GM21737 (cell line): ENCODE data around the gene PSENEN.
"Not testable (repeated sequence)": the region's sequence is repeated elsewhere in the genome, so short reads cannot be mapped to it uniquely, and the experiment has no call there.

Experiments
- ATAC-seq: cut with Tn5 transposase; IDR thresholded peaks from one replicate; pipeline ENCODE4 v1.9.1; 2021; ENCODE audit warnings: mild to moderate bottlenecking, moderate library complexity; ENCODE audit not compliant: unreplicated experiment

Gene PSENEN

DNA sequence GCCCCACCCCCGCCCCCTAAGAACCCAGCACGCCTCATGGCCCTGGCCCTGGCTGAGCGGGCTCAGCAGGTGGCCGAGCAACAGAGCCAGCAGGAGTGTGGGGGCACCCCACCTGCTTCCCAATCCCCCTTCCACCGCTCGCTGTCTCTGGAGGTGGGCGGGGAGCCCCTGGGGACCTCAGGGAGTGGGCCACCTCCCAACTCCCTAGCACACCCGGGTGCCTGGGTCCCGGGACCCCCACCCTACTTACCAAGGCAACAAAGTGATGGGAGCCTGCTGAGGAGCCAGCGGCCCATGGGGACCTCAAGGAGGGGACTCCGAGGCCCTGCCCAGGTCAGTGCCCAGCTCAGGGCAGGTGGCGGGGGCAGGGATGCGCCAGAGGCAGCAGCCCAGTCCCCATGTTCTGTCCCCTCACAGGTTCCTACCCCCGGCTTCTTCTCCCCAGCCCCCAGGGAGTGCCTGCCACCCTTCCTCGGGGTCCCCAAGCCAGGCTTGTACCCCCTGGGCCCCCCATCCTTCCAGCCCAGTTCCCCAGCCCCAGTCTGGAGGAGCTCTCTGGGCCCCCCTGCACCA is 41.9 kb downstream of the PSENEN start:
- no peak for ATAC-seq

DNA sequence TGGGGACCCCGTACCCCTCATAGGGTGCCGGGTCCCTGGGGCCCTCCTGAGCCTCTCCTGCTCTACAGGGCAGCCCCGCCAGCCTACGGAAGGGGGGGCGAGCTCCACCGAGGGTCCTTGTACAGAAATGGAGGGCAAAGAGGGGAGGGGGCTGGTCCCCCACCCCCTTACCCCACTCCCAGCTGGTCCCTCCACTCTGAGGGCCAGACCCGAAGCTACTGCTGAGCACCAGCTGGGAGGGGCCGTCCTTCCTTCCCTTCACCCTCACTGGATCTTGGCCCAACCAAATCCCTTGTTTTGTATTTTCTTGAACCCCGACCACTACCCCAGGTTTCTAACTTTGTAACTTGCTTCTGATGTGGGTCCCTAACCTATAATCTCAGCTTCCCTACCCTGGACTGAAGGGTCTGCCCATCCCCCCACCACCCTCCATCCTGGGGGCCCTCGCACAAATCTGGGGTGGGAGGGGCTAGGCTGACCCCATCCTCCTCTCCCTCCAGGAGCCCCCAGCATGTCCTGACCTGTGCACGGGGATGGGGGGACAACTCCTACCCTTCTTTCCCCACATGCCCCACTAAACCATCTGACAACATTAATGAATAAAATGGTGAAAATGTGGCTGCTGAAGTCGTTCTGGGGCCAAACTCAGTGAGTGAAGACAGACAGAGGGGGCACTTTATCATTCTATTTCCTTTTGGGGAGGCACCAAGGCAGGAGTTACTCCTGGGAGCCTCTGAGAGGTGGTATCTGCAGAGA is 42.9 kb downstream of the PSENEN start:
- ATAC-seq, result no peak

DNA sequence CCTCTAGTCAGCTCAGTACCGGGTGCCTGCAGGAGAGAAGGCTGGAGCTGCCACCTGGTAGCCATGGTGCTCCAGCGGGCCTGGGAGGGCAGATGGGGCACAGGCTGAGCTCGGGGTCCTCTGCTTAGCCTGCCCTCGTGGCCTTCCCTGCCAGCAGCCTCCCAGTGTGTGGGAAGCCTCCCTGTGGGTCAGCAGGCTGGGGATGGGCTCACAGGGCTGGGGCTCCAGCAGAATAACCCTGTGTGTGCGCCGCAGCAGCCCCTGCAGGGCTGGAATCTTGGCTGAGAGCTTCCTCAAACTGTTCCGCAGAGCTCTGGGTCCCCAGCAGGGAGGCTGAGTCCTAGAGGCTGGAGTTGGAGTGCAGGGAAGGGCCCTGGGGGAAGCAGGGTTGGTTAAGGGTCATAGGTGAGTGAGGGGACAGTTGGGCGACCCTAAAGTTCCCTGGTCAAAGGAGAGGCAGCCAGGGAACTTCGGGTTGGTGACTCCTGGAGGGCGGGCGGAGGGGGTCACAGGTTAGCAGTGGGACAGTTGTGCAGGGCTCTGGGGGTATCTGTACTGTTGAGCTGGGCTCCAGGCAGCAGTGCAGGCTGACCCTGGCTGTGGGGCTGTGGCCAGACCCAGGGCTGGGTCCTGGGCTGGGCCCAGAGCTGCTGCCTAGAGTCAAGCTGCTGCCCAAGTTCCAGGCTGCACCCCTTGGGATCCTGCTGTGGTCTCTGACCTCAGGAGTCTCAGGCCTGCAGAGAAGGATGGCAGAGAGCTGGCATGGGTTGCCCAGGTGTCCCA is 43.9 kb downstream of the PSENEN start:
- ATAC-seq, result no peak

GRCh38 chr19:35789978-35790944 is 44.8 kb downstream of the PSENEN start:
- ATAC-seq, result no peak

GRCh38 chr19:35790981-35791813 is 45.7 kb downstream of the PSENEN start:
- ATAC-seq, result no peak

GRCh38 chr19:35791814-35792279 is 46.4 kb downstream of the PSENEN start:
- ATAC-seq, result no peak

GRCh38 chr19:35792312-35792711 is 46.9 kb downstream of the PSENEN start:
- no peak for ATAC-seq

DNA sequence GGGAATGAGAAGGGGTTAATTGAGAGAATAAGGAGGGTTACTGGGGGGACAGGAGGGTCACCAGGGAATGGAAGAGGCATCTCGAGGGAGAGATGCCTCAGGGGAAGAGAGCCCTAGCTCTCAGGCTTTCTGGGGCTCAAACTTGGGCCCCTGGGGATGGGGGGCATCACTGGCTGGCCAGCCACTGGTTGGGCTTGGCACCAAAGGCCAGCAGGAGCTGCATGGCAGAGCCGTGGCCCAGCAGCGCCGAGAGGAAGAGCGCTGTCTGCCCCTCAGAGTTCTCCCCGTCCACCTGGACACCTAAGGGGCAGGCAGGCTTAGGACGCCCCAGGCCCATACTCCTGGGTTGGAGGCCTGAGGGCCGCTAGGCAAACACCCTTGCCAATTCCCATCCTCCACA is 47.4 kb downstream of the PSENEN start:
- no peak for ATAC-seq

DNA sequence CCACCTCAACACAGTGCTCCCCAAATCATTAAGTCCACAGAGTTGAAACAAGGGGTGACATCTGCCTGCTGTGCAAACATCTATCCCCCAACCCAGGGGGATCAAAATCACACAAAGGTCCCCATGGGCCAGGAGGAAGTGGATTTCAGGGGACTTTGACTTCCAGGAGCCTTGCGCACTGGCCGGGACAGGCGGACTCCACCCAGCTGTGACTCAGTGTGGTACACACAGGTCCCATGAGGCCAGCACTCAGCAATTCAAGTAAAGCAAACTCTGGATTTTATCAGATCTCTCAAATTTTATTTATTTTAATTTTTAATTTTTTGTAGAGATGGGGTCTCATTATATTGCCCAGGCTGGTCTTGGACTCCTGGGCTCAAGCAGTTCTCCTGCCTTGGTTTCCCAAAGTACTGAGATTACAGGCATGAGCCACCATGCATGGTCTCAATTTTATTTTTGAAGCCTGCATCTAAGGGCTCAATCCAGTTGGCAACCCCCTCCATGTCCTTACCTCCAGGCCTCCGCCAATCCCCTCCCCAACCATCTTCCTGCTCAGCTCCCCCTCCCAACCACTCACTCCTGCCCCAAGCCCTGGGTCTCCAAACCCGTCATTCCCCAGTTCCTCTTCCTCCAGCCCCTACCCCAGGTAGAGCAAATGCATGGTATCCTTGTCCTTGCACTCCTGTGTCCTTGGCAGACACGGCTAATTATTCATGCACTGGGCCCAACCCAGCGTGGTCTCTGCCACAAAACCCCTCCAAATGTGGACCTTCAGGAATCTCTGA is 48.1 kb downstream of the PSENEN start:
- ATAC-seq, result no peak

DNA sequence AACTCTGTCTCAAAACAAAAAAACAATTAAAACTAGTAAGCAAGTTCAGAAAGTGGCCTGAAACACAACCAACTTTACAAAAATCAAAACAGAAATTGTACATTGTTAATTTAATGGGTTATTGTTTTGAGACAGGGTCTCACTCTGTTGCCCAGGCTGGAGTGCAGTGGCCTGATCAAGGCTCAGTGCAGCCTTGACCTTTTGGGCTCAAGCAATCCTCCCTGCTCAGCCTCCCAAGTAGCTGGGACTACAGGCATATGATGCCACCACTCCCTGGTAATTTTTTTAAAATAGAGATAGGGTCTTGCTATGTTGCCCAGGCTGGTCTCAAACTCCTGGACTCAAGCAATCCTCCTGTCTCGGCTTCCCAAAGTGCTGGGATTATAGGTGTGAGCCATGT is 50.1 kb downstream of the PSENEN start:
- ATAC-seq, result not testable (repeated sequence)
